Stomach (tissue), 4 donors: ENCODE data around the gene MAPK8IP2.

Experiments used
- EP300 ChIP-seq: sonication (generic); formaldehyde crosslinking; IDR thresholded peaks from one replicate; pipeline ENCODE4 v1.6.1; 2017; ENCODE audit warnings: antibody characterized with exemption
- POLR2A ChIP-seq, 4 donors: fragments of 450-650 bp; IDR thresholded peaks; one replicate each; pipeline ENCODE4 v1.6.1; 2016; ENCODE audit warnings: antibody characterized with exemption in 4 of 4, control low read depth in 2 of 4, mild to moderate bottlenecking in 1 of 4, moderate library complexity in 1 of 4
- POLR2AphosphoS5 ChIP-seq, 3 donors: sonication (generic); formaldehyde crosslinking; IDR thresholded peaks; one replicate each; pipeline ENCODE4 v1.6.1; 2016; ENCODE audit warnings: antibody characterized with exemption in 3 of 3
- TF ChIP-seq, protein P1 (sequence below), 7 experiments: fragments of 450-650 bp in 4 of 7; fragments of 200-600 bp in 3 of 7; sonication (generic) in 3 of 7; IDR thresholded peaks; one replicate each; pipeline ENCODE4 v1.5.1; 2016 to 2019; ENCODE audit warnings: antibody characterized with exemption in 7 of 7, control low read depth in 2 of 7, mild to moderate bottlenecking in 1 of 7

- TF ChIP-seq, protein P1, sequence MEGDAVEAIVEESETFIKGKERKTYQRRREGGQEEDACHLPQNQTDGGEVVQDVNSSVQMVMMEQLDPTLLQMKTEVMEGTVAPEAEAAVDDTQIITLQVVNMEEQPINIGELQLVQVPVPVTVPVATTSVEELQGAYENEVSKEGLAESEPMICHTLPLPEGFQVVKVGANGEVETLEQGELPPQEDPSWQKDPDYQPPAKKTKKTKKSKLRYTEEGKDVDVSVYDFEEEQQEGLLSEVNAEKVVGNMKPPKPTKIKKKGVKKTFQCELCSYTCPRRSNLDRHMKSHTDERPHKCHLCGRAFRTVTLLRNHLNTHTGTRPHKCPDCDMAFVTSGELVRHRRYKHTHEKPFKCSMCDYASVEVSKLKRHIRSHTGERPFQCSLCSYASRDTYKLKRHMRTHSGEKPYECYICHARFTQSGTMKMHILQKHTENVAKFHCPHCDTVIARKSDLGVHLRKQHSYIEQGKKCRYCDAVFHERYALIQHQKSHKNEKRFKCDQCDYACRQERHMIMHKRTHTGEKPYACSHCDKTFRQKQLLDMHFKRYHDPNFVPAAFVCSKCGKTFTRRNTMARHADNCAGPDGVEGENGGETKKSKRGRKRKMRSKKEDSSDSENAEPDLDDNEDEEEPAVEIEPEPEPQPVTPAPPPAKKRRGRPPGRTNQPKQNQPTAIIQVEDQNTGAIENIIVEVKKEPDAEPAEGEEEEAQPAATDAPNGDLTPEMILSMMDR (IDR thresholded peaks at IDR 0.05): no peak
- TF ChIP-seq POLR2A (IDR thresholded peaks at IDR 0.05) (no peak), EP300 (no peak), POLR2AphosphoS5 (IDR thresholded peaks at IDR 0.05) (no peak)
Observed at GRCh38 chr22:50624347-50625130, 23.9 kb downstream of the MAPK8IP2 start.
